ENCODE results near the gene C21orf58. TPM values are rescaled to one million over a fixed set of nuclear protein-coding genes. Genes with fewer than 3 reads are reported as not detected.
A peak's percentile ranks its signal among the peaks of the same experiment; 100 is the strongest.

The C21orf58 gene
- total RNA-seq, 2 experiments from 2014 or later, result 50.1 to 53.9 TPM

DNA sequence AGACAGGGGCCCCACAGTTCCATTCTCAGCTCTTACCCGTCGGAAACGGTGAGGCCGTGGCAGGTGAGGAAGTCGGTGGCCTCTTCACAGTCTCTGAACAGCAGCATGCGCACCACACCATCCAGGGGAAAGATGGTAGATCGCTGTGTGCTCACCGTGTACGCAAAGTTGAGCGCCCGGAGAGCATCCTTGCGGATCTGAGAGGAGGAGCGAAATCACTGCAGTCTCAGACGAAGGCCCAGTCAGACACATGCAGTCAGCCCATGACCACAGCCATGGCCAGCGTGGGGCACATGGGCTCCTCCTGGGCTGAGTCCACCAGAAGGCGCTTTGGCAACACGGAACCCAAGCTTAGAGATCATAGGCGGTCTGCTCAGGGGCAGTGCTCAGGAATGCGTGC is 56.7 kb downstream of the C21orf58 start:
- POLR2A ChIA-PET, result no interaction called here
- Mint-ChIP-seq H3K27me3 (no peaks in the 10 kb centered on the region), H3K36me3 (peaks cover 15% of the 10 kb centered on the region), H3K27ac (no peak overlapping the region), H3K9me3 (no peaks in the 10 kb centered on the region), H3K4me3 (no peak overlapping the region), H3K4me1 (no peaks in the 10 kb centered on the region)
- no peak for ATAC-seq (ENCODE audit: low read depth)
- no peak for DNase-seq

DNA sequence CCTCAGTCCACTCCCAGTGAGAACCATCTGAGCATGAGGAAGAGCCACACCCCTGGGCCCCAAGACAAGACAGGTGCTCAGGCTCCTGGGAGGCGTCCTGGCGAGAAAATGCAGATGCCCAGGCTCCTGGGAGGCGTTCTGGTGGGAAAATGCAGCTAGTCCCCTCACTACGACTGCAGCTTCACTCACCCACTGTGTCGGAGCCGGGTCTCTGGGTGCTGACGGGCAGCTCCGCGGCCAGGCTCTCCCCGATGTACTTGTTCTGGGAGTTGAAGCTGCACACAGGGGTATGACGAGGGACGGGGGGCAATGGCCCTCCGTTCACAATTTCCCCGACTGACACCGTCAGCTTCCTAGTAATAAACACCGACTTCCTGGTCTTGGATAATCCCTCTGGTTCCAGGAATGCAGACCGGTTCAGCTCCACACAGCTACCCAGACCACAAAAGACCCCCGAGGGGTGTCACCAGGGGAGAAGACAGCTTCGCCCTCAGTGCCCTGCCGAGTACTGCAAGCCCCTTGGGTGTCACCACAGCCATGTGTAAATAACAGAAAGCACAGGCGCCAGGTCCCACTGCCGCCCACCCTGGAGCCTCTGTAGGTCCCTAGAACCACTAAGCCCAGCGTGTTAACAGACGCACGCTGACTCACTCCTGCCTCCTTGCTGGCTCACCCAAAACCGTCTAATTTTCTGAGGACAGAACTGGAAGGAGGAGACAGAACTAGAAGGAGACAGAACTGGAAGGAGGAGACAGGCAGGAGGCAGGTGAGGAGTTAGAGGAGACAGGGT is 57.7 kb downstream of the C21orf58 start:
- H3K4me3 Mint-ChIP-seq, result no peak overlapping the region
- ATAC-seq (ENCODE audit: low read depth) (peak; percentile 25), DNase-seq (no peak)
- no peak overlapping the region for H3K27ac Mint-ChIP-seq
- no peaks in the 10 kb centered on the region for H3K9me3 Mint-ChIP-seq
- POLR2A ChIA-PET, result interaction anchor here (0.6 to 0.7 kb wide), 2 partner anchors 19 to 368 kb away, joined by 3 to 4 read pairs; no protein-coding TSS in a partner anchor
- no peaks in the 10 kb centered on the region for H3K27me3 Mint-ChIP-seq
- H3K36me3 Mint-ChIP-seq, result peaks cover 13% of the 10 kb centered on the region
- no peaks in the 10 kb centered on the region for H3K4me1 Mint-ChIP-seq

DNA sequence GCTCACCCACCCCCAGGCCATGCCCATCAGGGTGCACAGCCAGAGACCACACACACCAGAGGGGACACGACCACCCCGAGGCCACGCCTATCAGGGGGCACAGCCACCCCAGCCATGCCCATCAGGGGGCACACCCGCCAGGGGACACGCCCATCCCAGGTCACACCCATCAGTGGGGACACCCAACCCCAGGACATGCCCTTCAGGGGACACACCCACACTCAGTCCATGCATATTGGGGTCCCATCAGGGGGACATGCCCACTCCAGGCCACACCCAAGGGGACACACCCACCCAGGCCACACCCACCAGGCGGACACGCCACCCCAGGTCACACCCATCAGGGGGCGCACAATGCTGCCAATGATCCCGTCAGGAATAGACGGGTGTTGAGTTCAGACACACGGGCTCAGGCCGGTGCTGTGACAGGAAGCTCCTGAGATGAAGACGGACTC is 59.0 kb downstream of the C21orf58 start:
- no peak overlapping the region for H3K27ac Mint-ChIP-seq
- DNase-seq, result no peak
- no peaks in the 10 kb centered on the region for H3K4me1 Mint-ChIP-seq
- no peaks in the 10 kb centered on the region for H3K27me3 Mint-ChIP-seq
- no peak for ATAC-seq (ENCODE audit: low read depth)
- POLR2A ChIA-PET, result no interaction called here
- H3K36me3 Mint-ChIP-seq, result peaks cover 14% of the 10 kb centered on the region
- H3K9me3 Mint-ChIP-seq, result no peaks in the 10 kb centered on the region
- H3K4me3 Mint-ChIP-seq, result no peak overlapping the region

DNA sequence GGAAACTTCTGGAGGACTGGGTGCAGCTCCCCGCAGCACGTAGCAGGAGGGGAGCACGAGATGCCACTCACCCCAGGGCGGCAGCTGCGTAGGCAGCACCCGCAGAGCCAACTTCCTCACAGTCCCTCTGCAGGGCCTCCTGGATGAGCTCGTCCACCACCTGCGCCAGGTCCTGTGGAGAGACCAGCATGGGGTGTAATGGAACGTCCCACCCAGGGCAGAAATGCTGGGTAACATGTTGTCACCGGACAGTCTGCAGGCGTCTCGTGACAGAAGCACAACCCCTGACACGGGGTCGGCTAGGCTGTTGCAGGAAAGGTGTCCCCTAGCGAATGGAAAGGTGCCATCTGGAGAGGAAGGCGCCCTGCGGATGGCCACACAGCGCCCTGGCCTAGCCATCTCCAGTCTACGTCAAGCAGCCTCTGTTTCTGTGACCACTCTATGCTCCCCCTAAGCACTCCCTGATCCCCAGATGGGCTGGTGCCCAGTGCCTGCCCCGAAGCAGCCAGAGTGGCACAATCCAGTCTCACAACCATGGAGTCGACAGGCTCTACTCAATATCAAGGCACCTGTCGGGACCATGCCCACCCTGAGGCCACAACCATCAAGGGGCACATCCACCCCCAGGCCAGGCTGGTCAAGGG is 59.5 kb downstream of the C21orf58 start:
- Mint-ChIP-seq H3K27ac (no peak overlapping the region), H3K9me3 (no peaks in the 10 kb centered on the region), H3K27me3 (no peaks in the 10 kb centered on the region), H3K4me3 (no peak overlapping the region), H3K36me3 (peaks cover 14% of the 10 kb centered on the region), H3K4me1 (no peaks in the 10 kb centered on the region)
- DNase-seq, result no peak
- no peak for ATAC-seq (ENCODE audit: low read depth)
- POLR2A ChIA-PET, result no interaction called here

DNA sequence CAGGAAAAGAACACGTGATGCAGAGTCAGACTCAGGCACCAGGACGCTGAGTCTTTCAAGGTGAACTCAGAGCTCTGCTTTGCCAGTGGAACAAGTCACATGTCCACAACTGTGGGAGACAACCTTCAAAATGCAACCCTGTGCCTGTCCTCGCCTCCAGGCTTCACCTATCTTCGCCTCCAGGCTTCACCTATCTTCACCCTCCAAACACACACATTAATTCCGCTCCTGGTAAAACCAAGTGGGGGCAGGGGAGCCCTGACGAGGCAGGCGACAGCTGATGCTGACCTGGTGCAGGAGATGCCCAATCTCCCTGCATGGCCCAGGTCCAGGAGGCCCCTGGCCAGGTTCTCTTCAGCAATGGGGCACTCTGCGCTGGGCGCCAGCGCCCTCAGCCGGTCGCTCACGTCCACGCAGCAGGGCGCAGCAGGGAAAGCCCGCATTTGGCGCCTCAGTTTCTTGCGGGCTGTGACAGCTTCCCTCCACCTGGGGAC is 67.1 kb downstream of the C21orf58 start:
- no peak overlapping the region for H3K4me3 Mint-ChIP-seq

DNA sequence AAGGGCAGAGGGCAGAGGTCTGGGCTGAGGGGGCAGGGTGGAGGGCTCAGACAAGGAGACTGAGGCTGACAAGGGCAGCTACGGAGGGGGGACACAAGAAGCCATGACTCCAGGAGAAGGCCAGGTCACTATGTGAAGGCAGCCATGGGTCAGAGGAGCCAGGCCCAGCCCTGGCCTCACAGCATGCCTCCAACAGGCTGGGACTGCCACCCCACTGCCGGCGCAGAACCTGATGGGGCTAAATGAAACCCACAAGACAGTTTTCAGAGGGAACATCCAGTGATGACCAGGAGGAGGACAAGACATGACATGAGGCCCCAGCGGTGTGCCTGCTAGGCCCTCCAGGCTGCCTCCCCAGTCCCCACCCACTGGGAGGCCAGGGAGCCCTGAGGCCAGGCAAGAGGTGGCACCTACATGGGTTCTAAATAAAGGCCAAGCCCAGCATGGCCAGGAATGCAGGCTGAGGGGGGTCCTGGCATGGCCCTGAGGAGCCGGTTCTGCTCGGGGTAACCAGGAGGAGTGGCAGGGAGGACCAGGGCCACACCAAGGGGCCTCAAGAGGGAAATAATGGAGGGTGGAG is 67.8 kb downstream of the C21orf58 start:
- DNase-seq (no peak), ATAC-seq (ENCODE audit: low read depth) (no peak)
- Mint-ChIP-seq H3K27ac (peak overlapping the region; percentile 85), H3K4me3 (no peak overlapping the region), H3K36me3 (peaks cover 44% of the 10 kb centered on the region), H3K4me1 (peaks cover 23% of the 10 kb centered on the region), H3K27me3 (no peaks in the 10 kb centered on the region), H3K9me3 (no peaks in the 10 kb centered on the region)
- POLR2A ChIA-PET, result no interaction called here

More for the DNA sequence above, 67.1 kb downstream of the C21orf58 start:
- ATAC-seq (ENCODE audit: low read depth) (no peak), DNase-seq (no peak)
- POLR2A ChIA-PET, result no interaction called here
- Mint-ChIP-seq H3K36me3 (peaks cover 41% of the 10 kb centered on the region), H3K27ac (no peak overlapping the region), H3K27me3 (no peaks in the 10 kb centered on the region), H3K9me3 (no peaks in the 10 kb centered on the region), H3K4me1 (peaks cover 20% of the 10 kb centered on the region)

DNA sequence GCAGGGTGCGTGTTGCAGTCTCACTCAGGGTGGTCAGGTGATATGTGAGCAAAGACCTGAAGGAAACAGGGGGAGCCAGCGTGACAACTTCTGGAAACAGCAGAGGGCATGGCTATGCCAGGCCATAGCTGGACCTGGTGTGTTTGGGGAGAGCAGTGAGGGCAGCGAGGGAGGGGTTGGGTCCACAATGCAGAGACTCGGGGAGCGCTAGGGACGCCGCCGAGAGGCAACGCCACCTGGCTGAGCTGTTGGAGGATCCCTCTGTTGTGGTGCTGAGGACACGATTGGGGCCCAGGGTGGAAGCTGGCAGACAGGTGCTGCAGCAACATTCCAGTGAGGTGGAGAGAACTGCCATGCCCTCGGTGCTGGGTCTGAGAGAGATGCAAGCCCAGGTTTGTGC is 68.5 kb downstream of the C21orf58 start:
- POLR2A ChIA-PET, result no interaction called here
- no peak overlapping the region for H3K4me3 Mint-ChIP-seq
- peaks cover 30% of the 10 kb centered on the region for H3K4me1 Mint-ChIP-seq
- no peaks in the 10 kb centered on the region for H3K9me3 Mint-ChIP-seq
- ATAC-seq (ENCODE audit: low read depth) (no peak), DNase-seq (no peak)
- peak overlapping the region; percentile 85 for H3K27ac Mint-ChIP-seq
- no peaks in the 10 kb centered on the region for H3K27me3 Mint-ChIP-seq
- peaks cover 51% of the 10 kb centered on the region for H3K36me3 Mint-ChIP-seq

DNA sequence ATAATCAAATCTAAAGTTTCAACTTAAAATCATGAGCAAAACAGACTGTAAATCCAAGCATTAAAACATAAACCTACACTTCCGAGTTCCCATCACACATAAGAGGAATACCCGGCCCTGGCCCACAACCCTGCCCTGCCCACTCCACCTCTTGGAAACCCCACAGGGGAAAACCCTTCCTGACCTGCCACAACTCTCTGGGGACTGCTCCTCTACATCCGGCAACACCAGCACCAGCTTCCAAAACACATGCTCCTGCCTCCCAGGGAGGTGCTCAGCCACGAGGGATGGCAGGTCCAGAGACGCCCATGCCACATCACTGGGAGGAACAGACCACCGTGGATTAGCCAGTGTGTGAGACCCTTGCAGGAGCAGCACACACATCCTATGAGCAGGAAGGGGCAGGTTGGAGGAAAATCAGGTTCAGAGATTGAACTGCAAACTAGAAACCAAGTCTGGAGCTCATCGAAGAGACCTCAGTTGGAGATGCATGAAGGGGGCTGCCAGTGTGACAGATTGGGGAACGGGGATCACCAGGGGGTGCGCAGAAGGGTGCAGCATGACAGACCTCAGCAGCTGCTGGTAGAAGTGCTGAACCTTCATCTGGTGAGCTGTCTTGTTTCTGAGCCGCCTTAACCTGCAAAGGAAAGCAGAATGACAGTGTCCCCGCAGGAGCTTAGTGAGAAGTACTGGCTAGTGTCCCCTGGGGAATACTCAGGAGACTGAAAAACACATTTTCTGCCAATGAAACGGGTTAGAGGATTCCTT is 69.3 kb downstream of the C21orf58 start:
- no peak for ATAC-seq (ENCODE audit: low read depth)
- POLR2A ChIA-PET, result interaction anchor here (0.7 to 1.3 kb wide), 3 partner anchors 9 to 169 kb away, joined by 3 to 4 read pairs (median 4); no protein-coding TSS in a partner anchor
- H3K27ac Mint-ChIP-seq, result peak overlapping the region; percentile 85
- H3K27me3 Mint-ChIP-seq, result no peaks in the 10 kb centered on the region
- no peaks in the 10 kb centered on the region for H3K9me3 Mint-ChIP-seq
- peak overlapping the region; percentile 62 for H3K4me3 Mint-ChIP-seq
- peaks cover 35% of the 10 kb centered on the region for H3K4me1 Mint-ChIP-seq
- H3K36me3 Mint-ChIP-seq, result peaks cover 56% of the 10 kb centered on the region
- DNase-seq, result no peak

DNA sequence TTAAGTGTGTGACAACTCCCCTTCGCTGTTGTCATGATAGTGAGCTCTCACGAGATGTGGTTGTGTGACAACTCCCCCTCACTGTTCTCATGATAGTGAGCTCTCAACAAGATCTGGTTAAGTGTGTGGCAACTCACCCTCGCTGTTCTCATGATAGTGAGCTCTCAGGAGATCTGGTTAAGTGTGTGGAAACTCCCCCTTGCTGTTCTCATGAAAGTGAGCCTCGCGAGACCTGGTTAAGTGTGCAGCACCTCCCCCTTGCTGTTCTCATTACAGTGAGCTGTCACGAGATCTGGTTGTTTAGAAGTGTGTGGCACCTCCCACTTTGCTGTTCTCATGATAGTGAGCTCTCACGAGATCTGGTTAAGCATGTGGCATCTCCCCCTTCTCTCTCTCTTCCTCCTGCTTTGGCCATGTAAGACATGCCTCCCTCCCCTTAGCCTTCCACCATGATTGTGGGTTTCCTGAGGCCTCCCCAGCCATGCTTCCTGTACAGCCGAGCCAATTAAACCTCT is 70.0 kb downstream of the C21orf58 start:
- Mint-ChIP-seq H3K36me3 (peaks cover 58% of the 10 kb centered on the region), H3K4me1 (peaks cover 37% of the 10 kb centered on the region), H3K27me3 (no peaks in the 10 kb centered on the region), H3K4me3 (peak overlapping the region; percentile 62), H3K9me3 (no peaks in the 10 kb centered on the region), H3K27ac (peak overlapping the region; percentile 85)
- peak; percentile 52 for DNase-seq
- ATAC-seq (ENCODE audit: low read depth), result peak; percentile 90
- POLR2A ChIA-PET, result interaction anchor here (0.7 to 1.3 kb wide), 5 partner anchors 9 to 170 kb away, joined by 3 to 4 read pairs (median 3); no protein-coding TSS in a partner anchor

DNA sequence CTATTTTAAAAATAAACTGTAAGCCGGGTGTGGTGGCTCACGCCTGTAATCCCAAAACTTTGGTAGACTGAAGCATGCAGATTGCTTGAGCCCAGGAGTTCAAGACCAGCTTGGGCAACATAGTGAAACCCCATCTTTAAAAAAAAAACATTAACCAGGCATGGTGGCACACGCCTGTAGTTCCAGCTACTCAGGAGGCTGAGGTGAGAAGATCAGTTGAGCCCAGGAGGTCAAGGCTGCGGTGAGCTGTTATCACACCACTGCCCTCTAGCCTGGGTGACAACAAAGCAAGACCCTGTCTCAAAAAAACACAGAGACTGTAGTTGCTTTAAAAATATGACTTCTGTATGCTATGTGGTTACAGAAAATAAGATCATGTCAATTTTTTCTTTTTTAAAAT is 70.8 kb downstream of the C21orf58 start:
- Mint-ChIP-seq H3K27me3 (no peaks in the 10 kb centered on the region), H3K36me3 (peaks cover 56% of the 10 kb centered on the region), H3K4me1 (peaks cover 37% of the 10 kb centered on the region), H3K27ac (peak overlapping the region; percentile 32), H3K4me3 (no peak overlapping the region), H3K9me3 (no peaks in the 10 kb centered on the region)
- ATAC-seq (ENCODE audit: low read depth) (no peak), DNase-seq (no peak)
- POLR2A ChIA-PET, result interaction anchor here (1.1 to 1.3 kb wide), 2 partner anchors 109 to 170 kb away, joined by 3 read pairs; no protein-coding TSS in a partner anchor

All from activated naive CD8-positive, alpha-beta T cell treated with anti-CD3 and anti-CD28 coated beads, Interleukin-2, amount 10 ng/mL, durations not matched to agents 7 days and 5 days (primary cell).